ENCODE measurements around the gene SERGEF.

DNA sequence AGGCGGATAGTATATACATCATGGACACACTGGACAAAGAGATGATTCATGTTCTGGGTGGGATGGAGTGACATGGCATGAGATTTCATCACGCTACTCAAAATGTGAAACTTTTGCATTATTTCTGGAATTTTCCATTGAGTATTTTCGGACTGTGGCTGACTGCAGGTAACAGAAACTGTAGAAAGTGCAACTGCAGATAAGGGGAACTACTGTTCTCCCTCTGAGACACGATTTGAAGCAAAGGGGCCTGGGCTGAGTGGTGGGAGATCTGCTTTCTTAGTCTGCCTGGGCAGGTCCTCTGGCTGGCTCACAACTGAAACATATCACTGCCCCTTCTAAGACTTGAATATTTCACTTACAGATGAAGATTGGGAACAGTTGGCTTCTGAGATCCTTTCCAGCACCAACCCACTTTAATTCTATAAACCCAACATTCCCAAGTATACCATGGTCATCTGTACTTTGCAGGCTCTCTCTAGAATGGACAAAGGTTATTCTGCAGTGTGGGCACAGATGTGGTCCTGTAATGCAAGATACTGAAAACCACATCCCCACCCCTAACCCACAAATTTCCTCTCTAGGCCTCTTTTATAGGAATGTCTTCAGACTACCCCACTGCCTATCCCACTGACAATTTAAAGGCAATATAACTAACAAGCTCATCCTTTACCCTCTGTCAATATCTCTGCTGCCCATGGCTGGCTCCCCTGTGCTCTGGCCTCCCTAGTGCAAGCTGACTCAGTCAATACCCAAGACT is 157.1 kb downstream of the SERGEF start:
- TF ChIP-seq CTCF (IDR thresholded peaks at IDR 0.05), result no peak
- TF ChIP-seq POLR2A (IDR thresholded peaks at IDR 0.05), result no peak

All from body of pancreas (tissue), 4 donors.